Glutamatergic neuron (in vitro differentiated cells): Measurements from ENCODE around the gene MANF. TPM values are rescaled to one million over a fixed set of nuclear protein-coding genes. Genes with fewer than 3 reads are reported as not detected.

ENCODE experiments used
- DNase-seq: peaks from one replicate; pipeline ENCODE4 v3.0.0; 2022
- H3K27ac Mint-ChIP-seq: one replicate; pipeline ENCODE4 v1.8.0; 2020; ENCODE audit warnings: mild to moderate bottlenecking, mixed read lengths, inconsistent platforms; ENCODE audit not compliant: unreplicated experiment
- H3K27me3 Mint-ChIP-seq: one replicate; pipeline ENCODE4 v1.8.0; 2020; ENCODE audit warnings: mild to moderate bottlenecking, moderate library complexity, mixed read lengths, inconsistent platforms; ENCODE audit not compliant: unreplicated experiment
- H3K36me3 Mint-ChIP-seq: one replicate; pipeline ENCODE4 v1.8.0; 2020; ENCODE audit warnings: mild to moderate bottlenecking, mixed read lengths, inconsistent platforms; ENCODE audit not compliant: unreplicated experiment
- H3K4me1 Mint-ChIP-seq: one replicate; pipeline ENCODE4 v1.8.0; 2020; ENCODE audit warnings: mild to moderate bottlenecking, low read depth, mixed read lengths, inconsistent platforms; ENCODE audit not compliant: unreplicated experiment
- H3K4me3 Mint-ChIP-seq: one replicate; pipeline ENCODE4 v1.8.0; 2020; ENCODE audit warnings: mild to moderate bottlenecking, mixed read lengths, inconsistent platforms; ENCODE audit not compliant: unreplicated experiment
- H3K9me3 Mint-ChIP-seq: one replicate; pipeline ENCODE4 v1.8.0; 2020; ENCODE audit warnings: mild to moderate bottlenecking, moderate library complexity, mixed read lengths, inconsistent platforms; ENCODE audit not compliant: unreplicated experiment
- total RNA-seq: library from RNA; stranded (reverse); fragmentation: NEBNext Ultra II Directional; extraction: Animal tissue kit (Norgen Biotek cat#: 25700); gene quantifications from one replicate; pipeline ENCODE4 v1.2.1, GENCODE V29; 2021; ENCODE audit not compliant: unreplicated experiment
- TF ChIP-seq, protein P1 (sequence below): fragments of 200-600 bp; sonication (generic); IDR thresholded peaks from one replicate; pipeline ENCODE4 v1.5.0; 2021; ENCODE audit not compliant: partially characterized antibody, unreplicated experiment

MANF gene
- total RNA-seq, 1 donor from 2014 or later = 104 TPM

DNA sequence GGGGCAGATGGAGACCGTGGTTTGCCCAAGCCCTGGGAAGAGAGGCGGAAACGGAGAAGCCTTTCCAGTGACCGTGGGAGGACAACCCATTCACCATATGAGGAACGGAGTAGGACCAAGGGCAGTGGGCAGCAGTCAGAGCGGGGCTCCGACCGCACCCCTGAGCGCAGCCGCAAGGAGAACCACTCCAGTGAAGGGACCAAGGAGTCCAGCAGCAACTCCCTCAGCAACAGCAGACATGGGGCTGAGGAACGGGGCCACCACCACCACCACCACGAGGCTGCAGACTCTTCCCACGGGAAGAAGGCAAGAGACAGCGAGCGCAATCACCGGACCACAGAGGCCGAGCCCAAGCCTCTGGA is 8.0 kb downstream of the MANF start:
- Mint-ChIP-seq H3K27me3 (peaks cover 5% of the 10 kb centered on the region), H3K36me3 (peaks cover 14% of the 10 kb centered on the region), H3K4me1 (peaks cover 29% of the 10 kb centered on the region), H3K27ac (peak overlapping the region; percentile 62), H3K4me3 (peak overlapping the region; percentile 88), H3K9me3 (peaks cover 12% of the 10 kb centered on the region)
- no peak for DNase-seq
- TF ChIP-seq, protein P1, sequence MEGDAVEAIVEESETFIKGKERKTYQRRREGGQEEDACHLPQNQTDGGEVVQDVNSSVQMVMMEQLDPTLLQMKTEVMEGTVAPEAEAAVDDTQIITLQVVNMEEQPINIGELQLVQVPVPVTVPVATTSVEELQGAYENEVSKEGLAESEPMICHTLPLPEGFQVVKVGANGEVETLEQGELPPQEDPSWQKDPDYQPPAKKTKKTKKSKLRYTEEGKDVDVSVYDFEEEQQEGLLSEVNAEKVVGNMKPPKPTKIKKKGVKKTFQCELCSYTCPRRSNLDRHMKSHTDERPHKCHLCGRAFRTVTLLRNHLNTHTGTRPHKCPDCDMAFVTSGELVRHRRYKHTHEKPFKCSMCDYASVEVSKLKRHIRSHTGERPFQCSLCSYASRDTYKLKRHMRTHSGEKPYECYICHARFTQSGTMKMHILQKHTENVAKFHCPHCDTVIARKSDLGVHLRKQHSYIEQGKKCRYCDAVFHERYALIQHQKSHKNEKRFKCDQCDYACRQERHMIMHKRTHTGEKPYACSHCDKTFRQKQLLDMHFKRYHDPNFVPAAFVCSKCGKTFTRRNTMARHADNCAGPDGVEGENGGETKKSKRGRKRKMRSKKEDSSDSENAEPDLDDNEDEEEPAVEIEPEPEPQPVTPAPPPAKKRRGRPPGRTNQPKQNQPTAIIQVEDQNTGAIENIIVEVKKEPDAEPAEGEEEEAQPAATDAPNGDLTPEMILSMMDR = no peak

DNA sequence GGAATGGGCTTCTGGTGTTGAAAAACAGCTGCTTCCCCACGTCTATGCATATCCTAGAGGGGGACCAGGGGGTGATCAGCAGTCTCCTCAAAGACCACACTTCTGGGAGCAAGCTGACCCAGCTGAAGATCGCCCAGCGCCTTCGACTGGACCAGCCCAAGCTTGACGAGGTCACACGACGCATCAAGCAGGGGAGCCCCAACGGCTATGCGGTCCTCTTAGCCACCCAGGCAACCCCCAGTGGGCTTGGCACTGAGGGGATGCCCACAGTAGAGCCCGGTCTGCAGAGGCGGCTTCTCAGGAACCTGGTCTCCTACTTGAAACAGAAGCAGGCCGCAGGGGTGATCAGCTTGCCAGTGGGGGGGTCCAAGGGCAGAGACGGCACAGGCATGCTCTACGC is 8.5 kb downstream of the MANF start:
- H3K4me3 Mint-ChIP-seq = peak overlapping the region; percentile 64
- peaks cover 5% of the 10 kb centered on the region for H3K27me3 Mint-ChIP-seq
- peaks cover 14% of the 10 kb centered on the region for H3K36me3 Mint-ChIP-seq
- DNase-seq = no peak
- TF ChIP-seq, protein P1 = no peak
- peaks cover 12% of the 10 kb centered on the region for H3K9me3 Mint-ChIP-seq
- no peak overlapping the region for H3K27ac Mint-ChIP-seq
- H3K4me1 Mint-ChIP-seq = peaks cover 30% of the 10 kb centered on the region

DNA sequence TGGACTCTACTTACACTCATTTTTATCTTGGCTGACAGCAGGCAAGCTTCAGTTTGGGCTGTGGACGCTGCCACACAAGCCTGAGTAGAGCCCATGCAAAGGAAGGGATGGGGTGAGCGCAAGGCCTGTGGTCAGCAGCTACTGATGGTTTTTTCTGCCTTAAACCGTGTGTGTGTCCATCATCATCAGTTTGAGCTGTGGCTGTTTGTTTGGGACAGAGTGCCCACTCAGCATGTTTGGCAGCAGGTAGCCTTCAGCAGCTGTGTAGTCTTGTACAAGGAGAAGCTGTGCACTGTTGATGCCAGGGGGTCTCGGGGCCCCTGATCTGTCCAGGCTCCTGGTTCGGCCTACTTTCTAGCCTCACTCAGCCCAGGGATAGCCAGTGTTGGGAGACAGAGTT is 9.4 kb downstream of the MANF start:
- peaks cover 14% of the 10 kb centered on the region for H3K36me3 Mint-ChIP-seq
- H3K27ac Mint-ChIP-seq = no peak overlapping the region
- DNase-seq = no peak
- H3K4me3 Mint-ChIP-seq = peak overlapping the region; percentile 64
- peaks cover 25% of the 10 kb centered on the region for H3K4me1 Mint-ChIP-seq
- H3K27me3 Mint-ChIP-seq = peaks cover 5% of the 10 kb centered on the region
- peaks cover 12% of the 10 kb centered on the region for H3K9me3 Mint-ChIP-seq
- TF ChIP-seq, protein P1 = no peak

DNA sequence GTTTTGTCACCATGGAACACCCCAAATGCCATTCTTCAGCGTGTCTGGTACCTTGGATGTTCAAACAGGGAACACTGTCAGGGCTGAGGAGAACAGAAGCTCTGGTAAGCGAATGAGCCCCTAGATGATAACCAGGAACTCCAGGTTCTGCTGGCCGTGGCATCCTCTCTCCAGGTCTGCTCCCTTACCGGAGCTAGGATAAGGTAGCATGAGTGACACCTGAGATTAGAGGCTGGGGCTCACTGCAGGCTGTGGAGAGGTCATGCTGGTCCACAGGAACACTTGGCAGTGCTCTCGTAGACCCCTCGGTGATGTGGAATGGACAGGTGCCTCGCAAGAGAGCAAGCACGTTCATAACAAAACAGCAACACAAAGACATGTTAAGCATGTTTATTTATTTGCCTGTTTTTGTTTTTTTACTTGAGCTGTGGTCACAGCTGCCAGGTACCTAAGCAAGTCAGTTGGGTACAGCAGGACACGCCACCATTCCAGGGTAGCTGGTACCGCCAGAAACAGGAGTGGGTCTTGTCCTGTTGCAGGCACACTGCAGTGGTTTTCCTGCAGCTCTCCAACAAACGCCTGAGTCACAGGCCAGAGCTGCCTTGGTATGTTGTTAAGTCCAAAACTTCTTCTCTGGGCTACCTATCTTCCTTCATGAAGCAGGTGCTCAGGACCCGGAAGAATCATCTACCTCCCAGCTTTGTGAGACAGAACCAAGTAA is 10.6 kb downstream of the MANF start:
- DNase-seq = no peak
- H3K4me1 Mint-ChIP-seq = peaks cover 25% of the 10 kb centered on the region
- H3K27ac Mint-ChIP-seq = peak overlapping the region; percentile 1
- TF ChIP-seq, protein P1 = no peak
- H3K9me3 Mint-ChIP-seq = peaks cover 10% of the 10 kb centered on the region
- H3K36me3 Mint-ChIP-seq = peaks cover 14% of the 10 kb centered on the region
- H3K4me3 Mint-ChIP-seq = no peak overlapping the region
- H3K27me3 Mint-ChIP-seq = peaks cover 5% of the 10 kb centered on the region

DNA sequence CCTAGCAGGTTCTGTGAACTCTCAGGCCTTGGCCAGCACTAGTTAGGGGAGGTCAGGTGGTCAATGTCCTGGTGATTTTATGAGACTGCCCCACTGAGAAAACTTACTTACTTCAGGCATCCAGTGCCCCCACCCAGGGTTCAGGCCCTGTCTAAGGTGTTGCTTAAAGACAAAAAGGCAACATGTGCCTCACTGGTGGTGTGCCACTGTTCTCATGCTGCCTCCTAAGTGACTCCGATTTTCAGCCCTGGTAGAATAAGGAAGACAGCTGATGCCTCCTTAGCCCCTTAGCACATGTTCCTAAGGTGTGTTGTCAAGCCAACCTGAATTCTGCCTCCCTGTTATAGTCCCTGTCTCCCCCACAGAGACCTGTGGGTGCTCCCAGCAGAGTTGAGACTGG is 11.3 kb downstream of the MANF start:
- Mint-ChIP-seq H3K27me3 (peaks cover 5% of the 10 kb centered on the region), H3K27ac (peak overlapping the region; percentile 75), H3K4me3 (peak overlapping the region; percentile 15), H3K9me3 (peaks cover 8% of the 10 kb centered on the region), H3K36me3 (peaks cover 14% of the 10 kb centered on the region), H3K4me1 (peaks cover 25% of the 10 kb centered on the region)
- TF ChIP-seq, protein P1 = no peak
- no peak for DNase-seq
